Effector memory CD4-positive, alpha-beta T cell (primary cell): ENCODE measurements around the gene GARIN3.
A peak's percentile ranks its signal among the peaks of the same experiment; 100 is the strongest.

Experiments
- DNase-seq, 3 donors: peaks; one replicate each; pipeline ENCODE4 v3.0.0-alpha.2; 2020
- H3K27ac ChIP-seq: 2 replicates; pipeline ENCODE4 v1.7.0; 2013; ENCODE audit warnings: mild to moderate bottlenecking, low read length, moderate library complexity; ENCODE audit not compliant: insufficient read depth, poor library complexity, severe bottlenecking
- H3K27me3 ChIP-seq: replicated peaks from 2 replicates; pipeline ENCODE4 v1.7.0; 2013; ENCODE audit warnings: mild to moderate bottlenecking, low read length; ENCODE audit not compliant: insufficient read depth, control insufficient read depth, poor library complexity, severe bottlenecking
- H3K36me3 ChIP-seq: 2 replicates; pipeline ENCODE4 v1.7.0; 2013; ENCODE audit warnings: mild to moderate bottlenecking, low read length, moderate library complexity; ENCODE audit not compliant: control insufficient read depth, insufficient read depth
- H3K4me1 ChIP-seq: 2 replicates; pipeline ENCODE4 v1.7.0; 2013; ENCODE audit warnings: low read length, mild to moderate bottlenecking; ENCODE audit not compliant: control insufficient read depth, insufficient read depth, poor library complexity, severe bottlenecking
- H3K4me3 ChIP-seq: 2 replicates; pipeline ENCODE4 v1.7.0; 2013; ENCODE audit warnings: low read length, low read depth, mild to moderate bottlenecking; ENCODE audit not compliant: insufficient read depth, poor library complexity, severe bottlenecking
- H3K9me3 ChIP-seq: 2 replicates; pipeline ENCODE4 v1.7.0; 2013; ENCODE audit warnings: mild to moderate bottlenecking, low read length, moderate library complexity; ENCODE audit not compliant: control insufficient read depth

The GARIN3 gene

DNA sequence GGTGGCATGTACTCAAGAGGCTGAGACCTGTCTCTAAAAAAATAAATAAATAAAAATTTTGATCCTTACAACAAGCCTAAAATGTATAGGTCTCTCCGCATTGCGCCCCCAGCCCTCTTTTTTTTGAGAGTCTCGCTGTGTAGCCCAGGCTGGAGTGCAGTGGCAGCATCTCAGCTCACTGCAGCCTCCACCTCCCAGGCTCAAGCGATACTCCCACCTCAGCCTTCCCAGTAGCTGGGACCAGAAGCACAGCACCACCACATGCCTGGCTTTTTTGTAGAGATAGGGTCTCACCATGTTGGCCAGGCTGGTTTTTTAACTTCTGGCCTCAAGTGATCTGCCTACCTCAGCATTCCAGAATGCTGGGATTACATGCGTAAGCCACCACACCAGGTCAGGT lies 2.2 kb upstream of the GARIN3 start:
- no peaks in the 10 kb centered on the region for H3K27me3 ChIP-seq
- no peaks in the 10 kb centered on the region for H3K9me3 ChIP-seq
- DNase-seq = no peak
- H3K4me3 ChIP-seq = no peak overlapping the region
- H3K27ac ChIP-seq = peak overlapping the region; percentile 60
- H3K36me3 ChIP-seq = no peaks in the 10 kb centered on the region
- peaks cover 35% of the 10 kb centered on the region for H3K4me1 ChIP-seq

DNA sequence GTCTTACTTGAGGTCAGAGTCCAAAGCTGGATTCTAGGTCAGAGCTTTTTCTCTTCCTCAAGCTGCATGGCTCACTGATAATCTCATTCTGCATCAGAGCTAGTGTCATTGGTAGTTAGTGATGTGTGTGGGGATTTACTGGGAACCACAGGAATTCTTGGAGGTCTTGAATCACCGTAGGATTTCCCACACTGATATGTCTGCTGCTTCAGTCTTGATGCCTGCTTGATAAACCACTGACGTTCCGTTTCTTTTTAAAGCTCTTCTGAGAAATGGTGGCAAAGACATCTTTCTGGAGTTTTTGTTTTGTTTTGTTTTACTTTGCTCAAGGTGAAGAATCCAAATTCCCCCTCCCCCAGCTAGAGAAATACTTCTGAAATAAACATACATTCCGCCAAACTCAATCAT lies 1.2 kb upstream of the GARIN3 start:
- Histone ChIP-seq H3K9me3 (no peaks in the 10 kb centered on the region), H3K27me3 (no peaks in the 10 kb centered on the region), H3K4me1 (peaks cover 30% of the 10 kb centered on the region), H3K36me3 (no peaks in the 10 kb centered on the region), H3K27ac (peak overlapping the region; percentile 60), H3K4me3 (peak overlapping the region; percentile 29)
- DNase-seq = no peak

DNA sequence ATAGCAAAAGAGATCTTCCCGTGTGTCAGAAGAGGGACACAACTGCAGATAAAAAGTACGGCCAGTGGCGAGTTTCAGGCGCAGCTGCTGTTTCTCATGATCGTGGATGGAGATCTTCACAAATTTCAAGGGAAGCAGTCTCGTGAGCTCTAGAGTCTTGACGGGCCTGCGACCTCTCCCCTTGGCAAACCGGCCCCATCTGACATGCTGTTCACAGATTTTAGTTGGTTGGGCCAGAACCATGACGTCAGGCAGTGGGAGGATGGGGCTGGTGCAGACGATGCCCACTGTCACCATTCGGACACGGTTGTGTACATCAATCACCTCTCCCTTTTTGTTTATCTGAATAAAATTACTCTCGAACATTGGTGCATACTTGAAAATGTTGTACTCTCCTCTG lies 396 bp downstream of the GARIN3 start:
- H3K27me3 ChIP-seq = no peaks in the 10 kb centered on the region
- H3K27ac ChIP-seq = no peak overlapping the region
- peaks cover 32% of the 10 kb centered on the region for H3K4me1 ChIP-seq
- no peaks in the 10 kb centered on the region for H3K36me3 ChIP-seq
- H3K9me3 ChIP-seq = no peaks in the 10 kb centered on the region
- no peak overlapping the region for H3K4me3 ChIP-seq
- no peak for DNase-seq

DNA sequence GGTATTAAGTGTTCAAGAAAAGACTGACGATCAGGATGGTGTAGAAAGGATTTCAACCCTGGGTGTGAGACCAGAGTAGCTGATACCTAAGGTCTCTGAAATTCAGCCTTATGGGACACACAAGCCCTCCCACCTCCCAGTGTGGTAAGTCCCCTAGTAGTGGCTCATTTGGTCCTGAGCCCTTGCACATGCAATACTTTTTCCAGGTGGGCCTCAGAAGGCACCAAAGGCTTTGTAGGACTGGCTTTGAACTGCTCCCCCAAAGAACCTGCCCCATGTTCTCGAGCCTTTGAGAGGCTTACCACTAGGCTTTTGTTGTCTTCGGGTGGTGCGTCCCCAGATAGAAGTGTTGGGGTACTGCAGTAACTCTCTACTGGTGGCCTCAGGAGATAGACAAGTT lies 803 bp downstream of the GARIN3 start:
- Histone ChIP-seq H3K9me3 (no peaks in the 10 kb centered on the region), H3K4me1 (peaks cover 36% of the 10 kb centered on the region), H3K4me3 (no peak overlapping the region), H3K36me3 (no peaks in the 10 kb centered on the region), H3K27ac (no peak overlapping the region), H3K27me3 (no peaks in the 10 kb centered on the region)
- no peak for DNase-seq

- Histone ChIP-seq H3K27me3 (no peaks in the 10 kb centered on the region), H3K9me3 (no peaks in the 10 kb centered on the region), H3K4me1 (peaks cover 43% of the 10 kb centered on the region), H3K36me3 (no peaks in the 10 kb centered on the region), H3K4me3 (no peak overlapping the region), H3K27ac (no peak overlapping the region)
- no peak for DNase-seq
These were observed 1.5 kb downstream of the GARIN3 start for GRCh38 chr5:157164521-157164920.

DNA sequence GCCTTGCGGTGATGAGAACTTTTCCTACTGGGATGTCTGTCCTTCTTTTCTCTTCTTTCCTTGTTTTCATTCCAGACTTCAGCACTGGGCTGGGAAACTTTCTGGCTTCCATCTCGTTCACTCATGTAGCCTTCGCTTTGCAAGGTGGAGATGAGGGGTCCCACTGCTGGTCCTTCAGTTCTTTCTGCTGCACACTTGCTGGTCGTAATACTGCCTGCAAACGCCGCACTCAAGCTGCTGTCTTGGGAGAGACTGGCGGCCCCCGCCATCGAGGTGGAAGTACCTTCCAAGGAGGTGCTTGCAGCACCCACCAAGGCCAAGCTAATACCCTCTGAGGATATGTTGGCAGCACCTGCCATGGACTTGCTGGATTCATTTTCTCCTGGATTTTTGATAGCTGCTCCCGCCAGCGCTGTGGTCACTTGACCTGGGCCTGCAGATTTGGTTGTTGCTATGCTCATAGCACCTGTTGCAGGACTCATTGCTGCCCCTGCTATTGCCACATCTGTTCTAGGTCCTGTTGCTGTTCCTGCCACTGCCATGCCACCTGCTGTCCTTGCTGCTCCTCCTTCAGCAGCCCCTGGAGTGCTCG lies 3.0 kb downstream of the GARIN3 start:
- H3K36me3 ChIP-seq = no peaks in the 10 kb centered on the region
- no peak overlapping the region for H3K27ac ChIP-seq
- peaks cover 50% of the 10 kb centered on the region for H3K4me1 ChIP-seq
- no peak overlapping the region for H3K4me3 ChIP-seq
- no peaks in the 10 kb centered on the region for H3K9me3 ChIP-seq
- H3K27me3 ChIP-seq = no peaks in the 10 kb centered on the region
- DNase-seq = no peak

DNA sequence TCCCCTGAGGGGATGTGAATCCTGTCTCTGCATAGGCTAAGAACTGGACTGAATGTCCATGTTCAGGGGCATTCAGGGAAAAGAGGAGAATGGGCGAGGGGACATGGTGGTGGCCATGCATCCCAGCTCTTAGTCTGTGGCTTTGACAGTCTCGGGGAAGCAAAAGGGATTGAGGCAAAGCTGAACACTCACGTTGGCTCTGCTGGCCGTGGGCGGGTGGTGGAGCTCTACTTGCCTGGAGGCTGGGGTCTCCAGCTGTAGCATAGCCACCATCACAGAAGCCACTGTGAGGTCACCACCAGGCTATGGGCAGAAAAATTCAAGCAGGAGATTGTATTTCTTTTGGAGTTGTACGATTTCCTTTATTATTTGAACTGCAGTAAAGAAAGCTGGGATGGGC lies 4.1 kb downstream of the GARIN3 start:
- DNase-seq = no peak
- no peak overlapping the region for H3K27ac ChIP-seq
- no peaks in the 10 kb centered on the region for H3K27me3 ChIP-seq
- no peaks in the 10 kb centered on the region for H3K36me3 ChIP-seq
- no peak overlapping the region for H3K4me3 ChIP-seq
- no peaks in the 10 kb centered on the region for H3K9me3 ChIP-seq
- peaks cover 40% of the 10 kb centered on the region for H3K4me1 ChIP-seq

DNA sequence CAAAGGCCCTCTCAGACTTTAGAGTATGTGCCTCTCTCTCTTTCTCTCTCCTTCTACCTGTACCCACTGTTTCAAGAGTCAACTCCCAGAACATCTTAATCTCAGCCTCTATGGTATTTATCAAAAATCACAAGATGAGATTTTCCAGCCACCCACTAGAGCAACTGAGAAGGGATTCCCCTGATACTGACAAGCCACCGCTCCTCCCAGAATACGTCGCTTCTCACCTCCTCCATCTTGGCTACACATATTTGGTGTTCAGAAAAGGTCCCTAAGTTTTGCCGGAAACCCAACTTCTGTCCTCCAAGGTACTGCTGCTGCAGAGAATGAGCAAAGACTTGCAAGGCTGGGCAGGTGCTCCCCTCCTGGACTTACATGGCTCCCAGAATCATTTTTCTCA lies 6.1 kb downstream of the GARIN3 start:
- Histone ChIP-seq H3K27ac (peak overlapping the region; percentile 92), H3K4me3 (no peak overlapping the region), H3K27me3 (no peaks in the 10 kb centered on the region), H3K9me3 (no peaks in the 10 kb centered on the region), H3K4me1 (peaks cover 40% of the 10 kb centered on the region), H3K36me3 (no peaks in the 10 kb centered on the region)
- DNase-seq = peak; percentile 34 to 44 (median 38)

DNA sequence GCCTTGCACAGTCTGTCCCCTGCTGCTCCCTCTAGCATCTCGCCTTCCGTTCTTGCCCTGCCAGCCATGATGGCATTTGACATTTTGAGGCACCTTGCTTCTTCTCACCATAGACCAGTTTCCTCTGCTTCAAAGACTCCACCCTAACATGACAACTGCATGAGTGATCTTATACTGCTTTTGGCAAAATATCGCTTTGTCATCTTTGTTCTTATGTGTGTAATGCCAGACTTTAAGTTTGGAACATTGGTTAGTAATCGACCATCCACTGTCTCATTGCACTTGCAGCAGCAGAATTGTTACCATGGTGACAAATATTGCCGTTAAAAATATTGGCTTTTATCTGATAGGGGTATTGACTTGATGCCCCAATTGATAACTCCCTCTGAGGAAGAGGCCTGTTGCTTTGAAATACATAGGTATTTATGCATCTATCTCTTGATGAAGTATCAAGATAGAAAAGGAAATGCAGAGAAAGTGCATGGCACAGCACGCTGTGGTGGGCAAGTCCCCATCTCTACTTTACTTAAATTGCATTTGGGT lies 6.8 kb downstream of the GARIN3 start:
- Histone ChIP-seq H3K36me3 (no peaks in the 10 kb centered on the region), H3K4me1 (peaks cover 40% of the 10 kb centered on the region), H3K27ac (peak overlapping the region; percentile 92), H3K4me3 (no peak overlapping the region), H3K9me3 (no peaks in the 10 kb centered on the region), H3K27me3 (no peaks in the 10 kb centered on the region)
- DNase-seq = peak; percentile 27 to 53 (median 40)

DNA sequence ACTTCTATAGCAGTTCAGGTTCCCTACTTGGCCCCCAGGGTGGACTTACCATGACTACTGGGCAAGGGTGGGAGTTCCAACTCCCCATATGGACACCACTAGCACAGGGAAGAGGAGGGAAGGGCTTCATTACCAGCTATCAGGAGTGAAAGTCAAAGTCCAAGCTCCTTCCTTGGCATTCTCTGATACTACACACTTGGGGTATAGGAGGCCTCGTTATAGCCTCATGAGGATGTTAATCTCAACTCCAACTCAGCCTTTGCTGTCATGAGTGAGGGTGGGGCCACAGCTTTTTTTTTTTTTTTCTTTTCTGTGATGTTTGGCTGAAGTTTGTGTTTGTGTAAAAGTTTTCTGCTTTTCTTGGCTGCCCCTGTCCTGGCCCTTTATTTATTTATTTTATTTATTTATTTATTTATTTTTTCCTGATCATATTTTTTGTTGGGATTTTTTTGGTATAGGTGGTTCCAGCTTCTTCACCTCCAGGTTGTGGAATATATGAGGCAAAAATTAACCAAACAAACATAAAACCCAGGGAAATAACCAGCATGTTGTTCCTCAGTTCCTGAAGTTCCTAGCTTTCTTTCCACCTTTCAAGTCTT lies 8.7 kb downstream of the GARIN3 start:
- Histone ChIP-seq H3K27ac (no peak overlapping the region), H3K4me1 (peaks cover 40% of the 10 kb centered on the region), H3K4me3 (no peak overlapping the region), H3K36me3 (no peaks in the 10 kb centered on the region), H3K9me3 (no peaks in the 10 kb centered on the region), H3K27me3 (no peaks in the 10 kb centered on the region)
- no peak for DNase-seq
